Panc1 (cell line): ENCODE measurements around the gene CYP2C8. TPM values are rescaled to one million over a fixed set of nuclear protein-coding genes. Genes with fewer than 3 reads are reported as not detected.
A peak's percentile ranks its signal among the peaks of the same experiment; 100 is the strongest.

ENCODE experiments used
- ATAC-seq: fragments of 200-7000 bp; cut with Tn5 transposase; 2 replicates; pipeline ENCODE4 v1.9.1; 2020; ENCODE audit warnings: mild to moderate bottlenecking, moderate library complexity
- BruUV-seq: library from RNA; stranded (reverse); fragments of 400-500 nt; replicated peaks from 2 replicates; lab custom pipeline; 2021; lab: Mats Ljungman, UMichigan
- CTCF ChIA-PET: fragments of 300-600 bp; sonication (Branson Sonifier 250); formaldehyde crosslinking; loops from one replicate; lab custom pipeline; 2022; ENCODE audit warnings: antibody characterized with exemption; lab: Charles Lee
- POLR2A ChIA-PET: fragments of 300-600 bp; sonication (Branson Sonifier 250); formaldehyde crosslinking; loops from one replicate; lab custom pipeline; 2022; ENCODE audit warnings: antibody characterized with exemption; lab: Charles Lee
- DNase-seq: peaks from one replicate; pipeline ENCODE4 v3.0.0-alpha.2; 2010; ENCODE audit warnings: low read depth, low spot score
- H3K27ac ChIP-seq: 2 replicates; pipeline ENCODE4 v1.5.1; 2011; ENCODE audit warnings: mild to moderate bottlenecking, low read length, inconsistent platforms
- H3K27me3 ChIP-seq: fragments of 200-500 bp; sonication (Bioruptor generic); 2 replicates; pipeline ENCODE4 v1.6.0; 2014; ENCODE audit warnings: low read length, inconsistent platforms; ENCODE audit not compliant: control insufficient read depth, insufficient read depth
- H3K36me3 ChIP-seq: fragments of 200-500 bp; sonication (Bioruptor generic); 2 replicates; pipeline ENCODE4 v1.5.1; 2014; ENCODE audit warnings: inconsistent platforms, mild to moderate bottlenecking, low read length, moderate library complexity; ENCODE audit not compliant: control insufficient read depth, insufficient read depth
- H3K4me1 ChIP-seq: 2 replicates; pipeline ENCODE4 v1.5.1; 2011; ENCODE audit warnings: inconsistent platforms, mild to moderate bottlenecking, low read length, moderate library complexity; ENCODE audit not compliant: control insufficient read depth, insufficient read depth
- H3K4me3 ChIP-seq, 2 experiments: 2 replicates each; pipeline ENCODE4 v1.5.1; 2011 to 2012; ENCODE audit warnings: low read depth in 2 of 2, low read length in 2 of 2, mild to moderate bottlenecking in 2 of 2, inconsistent platforms in 1 of 2, moderate library complexity in 1 of 2
- H3K9me3 ChIP-seq: fragments of 200-500 bp; sonication (Bioruptor generic); 2 replicates; pipeline ENCODE4 v1.5.1; 2014; ENCODE audit warnings: low read depth, mild to moderate bottlenecking, inconsistent platforms, low read length, moderate library complexity; ENCODE audit not compliant: control insufficient read depth, insufficient read depth
- CTCF ChIP-seq: fragments of 450-650 bp; IDR thresholded peaks from 2 replicates; pipeline ENCODE4 v1.5.1; 2017; ENCODE audit warnings: mild to moderate bottlenecking
- POLR2AphosphoS5 ChIP-seq: IDR thresholded peaks from 2 replicates; pipeline ENCODE4 v1.6.1; 2012; ENCODE audit warnings: mild to moderate bottlenecking, low read depth, low read length, moderate library complexity
- SIN3A ChIP-seq: IDR thresholded peaks from 2 replicates; pipeline ENCODE4 v1.6.1; 2012; ENCODE audit warnings: low read depth, mild to moderate bottlenecking, low read length, moderate library complexity, borderline replicate concordance; ENCODE audit not compliant: insufficient read depth
- TCF7L2 ChIP-seq: IDR thresholded peaks from 2 replicates; pipeline ENCODE4 v1.6.1; 2011; ENCODE audit warnings: mild to moderate bottlenecking, low read depth, low read length, inconsistent platforms
- in situ Hi-C: cut with HindIII; loops from 2 replicates; pipeline ENCODE4 v1.10.0; 2016; ENCODE audit warnings: low sequenced_read_pairs, low pct_unique_long_range_greater_than_20kb
- intact Hi-C: fragments of 100-400 bp; cut with micrococcal nuclease; formaldehyde crosslinking; loops from one replicate; pipeline ENCODE4 v1.10.0; 2022; ENCODE audit not compliant: unreplicated experiment
- total RNA-seq: library from RNA; stranded (reverse); gene quantifications from one replicate; pipeline ENCODE4 v1.2.1, GENCODE V29; 2021; ENCODE audit not compliant: unreplicated experiment

Gene CYP2C8
- total RNA-seq, 1 experiment from 2014 or later, result 0.26 TPM

- TF ChIP-seq CTCF (no peak), POLR2AphosphoS5 (no peak), TCF7L2 (no peak)
- ChIA-PET CTCF (interaction anchor here (1.2 kb wide), 1 partner anchor 324 kb away, joined by 3 read pairs; no protein-coding TSS in a partner anchor), POLR2A (no interaction called here)
- Histone ChIP-seq H3K27me3 (peaks cover 10% of the 10 kb centered on the region; the same call in 1 of the 2 replicates), H3K27ac (no peak overlapping the region), H3K4me1 (no peaks in the 10 kb centered on the region), H3K9me3 (no peaks in the 10 kb centered on the region), H3K4me3 (no peak overlapping the region), H3K36me3 (no peaks in the 10 kb centered on the region)
- no TSS peak for BruUV-seq
- in situ Hi-C loops, result no loop called here
- ATAC-seq (no peak), DNase-seq (no peak)
- intact Hi-C loops, result no loop called here
Observed at GRCh38 chr10:95039281-95039680, 30.0 kb downstream of the CYP2C8 start.

- POLR2A ChIA-PET, result no interaction called here
Observed at GRCh38 chr10:95035332-95036295, 33.7 kb downstream of the CYP2C8 start.

More at GRCh38 chr10:95035332-95036295, 33.7 kb downstream of the CYP2C8 start:
- no peak for ATAC-seq
- in situ Hi-C loops (no loop called here), intact Hi-C loops (no loop called here)
- DNase-seq, result no peak
- no peaks in the 10 kb centered on the region for H3K4me1 ChIP-seq
- CTCF ChIA-PET, result no interaction called here
- BruUV-seq, result no TSS peak
- H3K27me3 ChIP-seq, result peaks cover 10% of the 10 kb centered on the region; the same call in 1 of the 2 replicates
- H3K27ac ChIP-seq, result no peak overlapping the region
- TF ChIP-seq SIN3A (no peak), TCF7L2 (no peak), POLR2AphosphoS5 (no peak), CTCF (peak; percentile 4; the same call in 1 of the 2 replicates)
- H3K36me3 ChIP-seq, result no peaks in the 10 kb centered on the region
- H3K9me3 ChIP-seq, result no peaks in the 10 kb centered on the region
- H3K4me3 ChIP-seq, result no peak overlapping the region
